GM21447 (cell line): Measurements from ENCODE around the gene CLTC.

Experiments used
- ATAC-seq: cut with Tn5 transposase; IDR thresholded peaks from one replicate; pipeline ENCODE4 v1.9.1; 2021; ENCODE audit not compliant: unreplicated experiment

The CLTC gene

GRCh38 chr17:59723041-59723440 is 103.3 kb downstream of the CLTC start:
- no peak for ATAC-seq

- ATAC-seq, result no peak
These were observed 103.9 kb downstream of the CLTC start for GRCh38 chr17:59723607-59724006.

GRCh38 chr17:59725691-59726090 is 106.0 kb downstream of the CLTC start:
- no peak for ATAC-seq

- no peak for ATAC-seq
These were observed 108.3 kb downstream of the CLTC start for GRCh38 chr17:59727817-59728533.

- ATAC-seq, result no peak
These were observed 110.7 kb downstream of the CLTC start for GRCh38 chr17:59730268-59730834.

- ATAC-seq, result no peak
These were observed 114.0 kb downstream of the CLTC start for GRCh38 chr17:59733697-59734096.

- ATAC-seq, result no peak
These were observed 114.5 kb downstream of the CLTC start for GRCh38 chr17:59734226-59734625.

GRCh38 chr17:59737324-59737723 is 117.6 kb downstream of the CLTC start:
- ATAC-seq, result no peak

DNA sequence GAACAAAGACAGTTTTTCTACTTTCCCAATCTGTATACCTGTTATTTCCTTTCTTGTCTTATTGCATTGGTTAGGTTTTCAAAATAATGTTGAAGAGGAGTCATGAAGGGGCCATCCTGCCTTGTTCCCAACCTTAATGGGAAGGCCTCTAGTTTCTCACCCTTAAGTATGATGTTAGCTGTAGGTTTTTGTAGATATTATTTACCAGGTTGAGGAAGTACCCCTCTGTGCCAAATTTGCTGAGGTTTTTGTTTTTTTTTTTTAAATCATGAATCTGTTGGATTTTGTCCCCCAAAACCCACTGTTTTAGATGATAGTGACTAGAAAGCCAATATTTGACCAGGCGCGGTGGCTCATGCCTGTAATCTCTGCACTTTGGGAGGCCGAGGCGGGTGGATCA is 124.1 kb downstream of the CLTC start:
- no peak for ATAC-seq

GRCh38 chr17:59745040-59745439 is 125.3 kb downstream of the CLTC start:
- ATAC-seq, result no peak
